Panc1 (cell line): Measurements from ENCODE around the gene PPM1L. TPM values are rescaled to one million over a fixed set of nuclear protein-coding genes. Genes with fewer than 3 reads are reported as not detected.

ENCODE experiments used
- ATAC-seq: fragments of 200-7000 bp; cut with Tn5 transposase; 2 replicates; pipeline ENCODE4 v1.9.1; 2020; ENCODE audit warnings: mild to moderate bottlenecking, moderate library complexity
- BruUV-seq: library from RNA; stranded (reverse); fragments of 400-500 nt; replicated peaks from 2 replicates; lab custom pipeline; 2021; lab: Mats Ljungman, UMichigan
- CTCF ChIA-PET: fragments of 300-600 bp; sonication (Branson Sonifier 250); formaldehyde crosslinking; loops from one replicate; lab custom pipeline; 2022; ENCODE audit warnings: antibody characterized with exemption; lab: Charles Lee
- POLR2A ChIA-PET: fragments of 300-600 bp; sonication (Branson Sonifier 250); formaldehyde crosslinking; loops from one replicate; lab custom pipeline; 2022; ENCODE audit warnings: antibody characterized with exemption; lab: Charles Lee
- DNase-seq: peaks from one replicate; pipeline ENCODE4 v3.0.0-alpha.2; 2010; ENCODE audit warnings: low read depth, low spot score
- H3K27ac ChIP-seq: 2 replicates; pipeline ENCODE4 v1.5.1; 2011; ENCODE audit warnings: mild to moderate bottlenecking, low read length, inconsistent platforms
- H3K27me3 ChIP-seq: fragments of 200-500 bp; sonication (Bioruptor generic); 2 replicates; pipeline ENCODE4 v1.6.0; 2014; ENCODE audit warnings: low read length, inconsistent platforms; ENCODE audit not compliant: control insufficient read depth, insufficient read depth
- H3K36me3 ChIP-seq: fragments of 200-500 bp; sonication (Bioruptor generic); 2 replicates; pipeline ENCODE4 v1.5.1; 2014; ENCODE audit warnings: inconsistent platforms, mild to moderate bottlenecking, low read length, moderate library complexity; ENCODE audit not compliant: control insufficient read depth, insufficient read depth
- H3K4me1 ChIP-seq: 2 replicates; pipeline ENCODE4 v1.5.1; 2011; ENCODE audit warnings: inconsistent platforms, mild to moderate bottlenecking, low read length, moderate library complexity; ENCODE audit not compliant: control insufficient read depth, insufficient read depth
- H3K4me3 ChIP-seq, 2 experiments: 2 replicates each; pipeline ENCODE4 v1.5.1; 2011 to 2012; ENCODE audit warnings: low read depth in 2 of 2, low read length in 2 of 2, mild to moderate bottlenecking in 2 of 2, inconsistent platforms in 1 of 2, moderate library complexity in 1 of 2
- H3K9me3 ChIP-seq: fragments of 200-500 bp; sonication (Bioruptor generic); 2 replicates; pipeline ENCODE4 v1.5.1; 2014; ENCODE audit warnings: low read depth, mild to moderate bottlenecking, inconsistent platforms, low read length, moderate library complexity; ENCODE audit not compliant: control insufficient read depth, insufficient read depth
- POLR2AphosphoS5 ChIP-seq: IDR thresholded peaks from 2 replicates; pipeline ENCODE4 v1.6.1; 2012; ENCODE audit warnings: mild to moderate bottlenecking, low read depth, low read length, moderate library complexity
- REST ChIP-seq, 2 experiments: IDR thresholded peaks; 2 replicates each; pipeline ENCODE4 v1.6.1; 2011 to 2012; ENCODE audit warnings: low read depth in 2 of 2, control low read depth in 1 of 2, low read length in 1 of 2, mild to moderate bottlenecking in 1 of 2, moderate library complexity in 1 of 2; ENCODE audit not compliant: insufficient read depth in 1 of 2
- SIN3A ChIP-seq: IDR thresholded peaks from 2 replicates; pipeline ENCODE4 v1.6.1; 2012; ENCODE audit warnings: low read depth, mild to moderate bottlenecking, low read length, moderate library complexity, borderline replicate concordance; ENCODE audit not compliant: insufficient read depth
- TCF7L2 ChIP-seq: IDR thresholded peaks from 2 replicates; pipeline ENCODE4 v1.6.1; 2011; ENCODE audit warnings: mild to moderate bottlenecking, low read depth, low read length, inconsistent platforms
- in situ Hi-C: cut with HindIII; loops from 2 replicates; pipeline ENCODE4 v1.10.0; 2016; ENCODE audit warnings: low sequenced_read_pairs, low pct_unique_long_range_greater_than_20kb
- intact Hi-C: fragments of 100-400 bp; cut with micrococcal nuclease; formaldehyde crosslinking; loops from one replicate; pipeline ENCODE4 v1.10.0; 2022; ENCODE audit not compliant: unreplicated experiment
- total RNA-seq: library from RNA; stranded (reverse); gene quantifications from one replicate; pipeline ENCODE4 v1.2.1, GENCODE V29; 2021; ENCODE audit not compliant: unreplicated experiment
- TF ChIP-seq, protein P1 (sequence below): fragments of 450-650 bp; IDR thresholded peaks from 2 replicates; pipeline ENCODE4 v1.5.1; 2017; ENCODE audit warnings: mild to moderate bottlenecking

Gene PPM1L
- total RNA-seq, 1 experiment from 2014 or later: 23.8 TPM

- BruUV-seq: no TSS peak
Measured at GRCh38 chr3:161101609-161102008, 345.6 kb downstream of the PPM1L start.

GRCh38 chr3:161103776-161104385, 347.9 kb downstream of the PPM1L start:
- ChIA-PET POLR2A (no interaction called here), CTCF (no interaction called here)
- Histone ChIP-seq H3K4me3 (peak overlapping the region; percentile 67 to 72), H3K27me3 (no peaks in the 10 kb centered on the region), H3K27ac (peak overlapping the region; percentile 87), H3K36me3 (no peaks in the 10 kb centered on the region), H3K9me3 (no peaks in the 10 kb centered on the region), H3K4me1 (peaks cover 6% of the 10 kb centered on the region)
- ATAC-seq (no peak), DNase-seq (no peak)
- TF ChIP-seq SIN3A (no peak), POLR2AphosphoS5 (no peak), TCF7L2 (no peak), REST (IDR thresholded peaks at IDR 0.05; ENCODE audit: insufficient read depth in 1 of 2, low read depth in 2 of 2, low read length in 1 of 2) (no peak)
- TF ChIP-seq, protein P1, sequence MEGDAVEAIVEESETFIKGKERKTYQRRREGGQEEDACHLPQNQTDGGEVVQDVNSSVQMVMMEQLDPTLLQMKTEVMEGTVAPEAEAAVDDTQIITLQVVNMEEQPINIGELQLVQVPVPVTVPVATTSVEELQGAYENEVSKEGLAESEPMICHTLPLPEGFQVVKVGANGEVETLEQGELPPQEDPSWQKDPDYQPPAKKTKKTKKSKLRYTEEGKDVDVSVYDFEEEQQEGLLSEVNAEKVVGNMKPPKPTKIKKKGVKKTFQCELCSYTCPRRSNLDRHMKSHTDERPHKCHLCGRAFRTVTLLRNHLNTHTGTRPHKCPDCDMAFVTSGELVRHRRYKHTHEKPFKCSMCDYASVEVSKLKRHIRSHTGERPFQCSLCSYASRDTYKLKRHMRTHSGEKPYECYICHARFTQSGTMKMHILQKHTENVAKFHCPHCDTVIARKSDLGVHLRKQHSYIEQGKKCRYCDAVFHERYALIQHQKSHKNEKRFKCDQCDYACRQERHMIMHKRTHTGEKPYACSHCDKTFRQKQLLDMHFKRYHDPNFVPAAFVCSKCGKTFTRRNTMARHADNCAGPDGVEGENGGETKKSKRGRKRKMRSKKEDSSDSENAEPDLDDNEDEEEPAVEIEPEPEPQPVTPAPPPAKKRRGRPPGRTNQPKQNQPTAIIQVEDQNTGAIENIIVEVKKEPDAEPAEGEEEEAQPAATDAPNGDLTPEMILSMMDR: no peak
- TSS peak; percentile 60 for BruUV-seq
- in situ Hi-C loops (no loop called here), intact Hi-C loops (no loop called here)

More at GRCh38 chr3:161101609-161102008, 345.6 kb downstream of the PPM1L start:
- DNase-seq: no peak
- ATAC-seq: no peak
- in situ Hi-C loops (no loop called here), intact Hi-C loops (no loop called here)
- ChIA-PET POLR2A (no interaction called here), CTCF (no interaction called here)
- H3K4me3 ChIP-seq: no peak overlapping the region
- TF ChIP-seq SIN3A (no peak), POLR2AphosphoS5 (no peak), REST (IDR thresholded peaks at IDR 0.05; ENCODE audit: insufficient read depth in 1 of 2, low read depth in 2 of 2, low read length in 1 of 2) (no peak), TCF7L2 (no peak)
- TF ChIP-seq, protein P1: no peak
- H3K27me3 ChIP-seq: no peaks in the 10 kb centered on the region
- H3K9me3 ChIP-seq: no peaks in the 10 kb centered on the region
- no peak overlapping the region for H3K27ac ChIP-seq
- H3K36me3 ChIP-seq: no peaks in the 10 kb centered on the region
- H3K4me1 ChIP-seq: peaks cover 6% of the 10 kb centered on the region
